ENCODE results near the gene LSM2. TPM values are rescaled to one million over a fixed set of nuclear protein-coding genes. Genes with fewer than 3 reads are reported as not detected.

Gene LSM2
- total and polyA plus RNA-seq, 9 of the 15 experiments (the other 6 are each of a cell fraction or from before 2014, with no cell fraction given) = 154 to 407 (median 223) TPM

DNA sequence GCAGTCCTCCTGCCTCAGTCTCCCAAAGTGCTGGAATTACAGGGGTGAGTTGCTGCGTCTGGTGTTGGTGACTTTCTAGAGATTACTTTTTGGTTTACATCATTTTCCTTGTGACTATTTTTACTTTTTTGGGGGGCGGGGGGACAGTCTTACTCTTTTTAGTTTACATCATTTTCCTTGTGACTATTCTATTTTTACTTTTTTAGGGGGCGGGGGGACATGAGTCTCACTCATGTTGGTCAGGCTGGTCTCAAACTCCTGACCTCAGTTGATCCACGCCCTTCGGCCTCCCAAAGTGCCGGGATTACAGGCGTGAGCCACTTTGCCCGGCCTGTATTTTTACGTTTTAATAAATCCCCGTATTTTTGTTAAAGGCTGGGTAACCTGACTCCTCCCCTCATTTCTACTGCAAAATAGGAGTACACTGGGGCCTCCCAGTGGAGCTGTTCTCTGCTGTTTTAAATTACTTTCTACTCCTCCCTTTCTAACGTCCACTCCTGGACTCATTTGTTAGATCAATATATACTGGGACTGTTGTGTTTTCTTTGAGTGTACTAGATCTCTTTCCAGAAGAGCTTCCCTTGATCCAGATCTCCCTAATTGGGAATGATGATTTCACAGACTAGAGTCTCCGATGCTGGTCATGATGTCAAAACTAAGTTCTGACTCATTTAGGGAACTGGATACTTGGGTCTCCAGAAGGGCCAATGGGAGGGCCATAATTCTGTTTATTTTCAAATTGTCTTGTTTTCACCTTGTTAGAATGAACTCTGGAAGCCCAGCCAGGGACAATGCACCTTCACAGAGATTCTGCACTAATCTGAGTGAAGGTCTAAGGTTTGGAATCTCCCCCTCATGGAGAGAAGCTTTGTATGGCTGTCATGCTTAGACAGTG is 30.0 kb upstream of the LSM2 start (continued):
- TF ChIP-seq HDAC2 (IDR thresholded peaks at IDR 0.05) (no peak), MBD1 (CRISPR knock-in tag; IDR thresholded peaks at IDR 0.05) (no peak), ARNT (IDR thresholded peaks at IDR 0.05) (peak in 1 of 2 experiments; percentile 82; a peak in 2 of 4 replicates), RAD51 (IDR thresholded peaks at IDR 0.05; ENCODE audit: borderline replicate concordance, low read depth) (no peak; the same call in 1 of the 2 replicates), ZNF12 (CRISPR knock-in tag; IDR thresholded peaks at IDR 0.05) (no peak), NCOA1 (IDR thresholded peaks at IDR 0.05; ENCODE audit: low read depth) (0 out of 2 replicates have a peak, but pooled peaks have one; percentile 6), RBBP5 (IDR thresholded peaks at IDR 0.05; ENCODE audit: borderline replicate concordance, insufficient read depth, low read length, poor library complexity, severe bottlenecking) (peak; percentile 47), ETV1 (tag; conservative IDR thresholded peaks at IDR 0.05; ENCODE audit: low read depth) (no peak), SIRT6 (IDR thresholded peaks at IDR 0.05; ENCODE audit: low read depth, low read length) (peak; percentile 90), KDM5B (IDR thresholded peaks at IDR 0.05; ENCODE audit: insufficient replicate concordance, low read depth, low read length) (peak; percentile 56), ZNF445 (CRISPR knock-in tag; IDR thresholded peaks at IDR 0.05; ENCODE audit: low read depth) (no peak), MEF2D (tag; conservative IDR thresholded peaks at IDR 0.05; ENCODE audit: low read depth) (peak; percentile 89), CEBPG (CRISPR knock-in tag; IDR thresholded peaks at IDR 0.05) (no peak), CEBPG (tag; conservative IDR thresholded peaks at IDR 0.05 in 1 of 2, IDR thresholded peaks at IDR 0.05 in 1 of 2) (peak in 1 of 2 experiments; percentile 24; a peak in 1 of 4 replicates), NEUROD1 (IDR thresholded peaks at IDR 0.05; ENCODE audit: borderline replicate concordance, low read depth, low read length, partially characterized antibody) (no peak)
- TF ChIP-seq, protein P1, sequence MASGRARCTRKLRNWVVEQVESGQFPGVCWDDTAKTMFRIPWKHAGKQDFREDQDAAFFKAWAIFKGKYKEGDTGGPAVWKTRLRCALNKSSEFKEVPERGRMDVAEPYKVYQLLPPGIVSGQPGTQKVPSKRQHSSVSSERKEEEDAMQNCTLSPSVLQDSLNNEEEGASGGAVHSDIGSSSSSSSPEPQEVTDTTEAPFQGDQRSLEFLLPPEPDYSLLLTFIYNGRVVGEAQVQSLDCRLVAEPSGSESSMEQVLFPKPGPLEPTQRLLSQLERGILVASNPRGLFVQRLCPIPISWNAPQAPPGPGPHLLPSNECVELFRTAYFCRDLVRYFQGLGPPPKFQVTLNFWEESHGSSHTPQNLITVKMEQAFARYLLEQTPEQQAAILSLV (tag; IDR thresholded peaks at IDR 0.05) = 0 out of 2 replicates have a peak, but pooled peaks have one; percentile 44
- TF ChIP-seq, protein P2, sequence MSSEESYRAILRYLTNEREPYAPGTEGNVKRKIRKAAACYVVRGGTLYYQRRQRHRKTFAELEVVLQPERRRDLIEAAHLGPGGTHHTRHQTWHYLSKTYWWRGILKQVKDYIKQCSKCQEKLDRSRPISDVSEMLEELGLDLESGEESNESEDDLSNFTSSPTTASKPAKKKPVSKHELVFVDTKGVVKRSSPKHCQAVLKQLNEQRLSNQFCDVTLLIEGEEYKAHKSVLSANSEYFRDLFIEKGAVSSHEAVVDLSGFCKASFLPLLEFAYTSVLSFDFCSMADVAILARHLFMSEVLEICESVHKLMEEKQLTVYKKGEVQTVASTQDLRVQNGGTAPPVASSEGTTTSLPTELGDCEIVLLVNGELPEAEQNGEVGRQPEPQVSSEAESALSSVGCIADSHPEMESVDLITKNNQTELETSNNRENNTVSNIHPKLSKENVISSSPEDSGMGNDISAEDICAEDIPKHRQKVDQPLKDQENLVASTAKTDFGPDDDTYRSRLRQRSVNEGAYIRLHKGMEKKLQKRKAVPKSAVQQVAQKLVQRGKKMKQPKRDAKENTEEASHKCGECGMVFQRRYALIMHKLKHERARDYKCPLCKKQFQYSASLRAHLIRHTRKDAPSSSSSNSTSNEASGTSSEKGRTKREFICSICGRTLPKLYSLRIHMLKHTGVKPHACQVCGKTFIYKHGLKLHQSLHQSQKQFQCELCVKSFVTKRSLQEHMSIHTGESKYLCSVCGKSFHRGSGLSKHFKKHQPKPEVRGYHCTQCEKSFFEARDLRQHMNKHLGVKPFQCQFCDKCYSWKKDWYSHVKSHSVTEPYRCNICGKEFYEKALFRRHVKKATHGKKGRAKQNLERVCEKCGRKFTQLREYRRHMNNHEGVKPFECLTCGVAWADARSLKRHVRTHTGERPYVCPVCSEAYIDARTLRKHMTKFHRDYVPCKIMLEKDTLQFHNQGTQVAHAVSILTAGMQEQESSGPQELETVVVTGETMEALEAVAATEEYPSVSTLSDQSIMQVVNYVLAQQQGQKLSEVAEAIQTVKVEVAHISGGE (CRISPR knock-in tag; IDR thresholded peaks at IDR 0.05) = 0 out of 6 replicates have a peak, but pooled peaks of 1 of the 3 experiments have one; percentile 2
